CD8-positive, alpha-beta memory T cell (primary cell): Measurements from ENCODE around the gene BOK. TPM values are rescaled to one million over a fixed set of nuclear protein-coding genes. Genes with fewer than 3 reads are reported as not detected.
"Not testable (repeated sequence)": the region's sequence is repeated elsewhere in the genome, so short reads cannot be mapped to it uniquely, and the experiment has no call there.

Experiments
- CTCF ChIA-PET: fragments of 350-600 bp; sonication (Branson Sonifier 250); formaldehyde crosslinking; loops from one replicate; lab custom pipeline; 2021; ENCODE audit warnings: antibody characterized with exemption; lab: Charles Lee
- POLR2A ChIA-PET: fragments of 350-600 bp; sonication (Branson Sonifier 250); formaldehyde crosslinking; loops from one replicate; lab custom pipeline; 2021; ENCODE audit warnings: antibody characterized with exemption; lab: Charles Lee
- DNase-seq, 5 donors: peaks; one replicate each; pipeline versions ENCODE4 v3.0.0 to v3.0.0-alpha.2; 2020 to 2022; ENCODE audit warnings: mixed read lengths in 1 of 5
- H3K27ac ChIP-seq: one replicate; pipeline ENCODE4 v1.7.0; 2013; ENCODE audit warnings: low read depth, mild to moderate bottlenecking, low read length, moderate library complexity
- H3K27me3 ChIP-seq: 2 replicates; pipeline ENCODE4 v1.7.0; 2013; ENCODE audit warnings: low read length, mild to moderate bottlenecking; ENCODE audit not compliant: insufficient read depth, poor library complexity, severe bottlenecking
- H3K36me3 ChIP-seq: 2 replicates; pipeline ENCODE4 v1.7.0; 2013; ENCODE audit warnings: mild to moderate bottlenecking, low read length, moderate library complexity; ENCODE audit not compliant: insufficient read depth
- H3K4me1 ChIP-seq: 2 replicates; pipeline ENCODE4 v1.7.0; 2013; ENCODE audit warnings: mild to moderate bottlenecking, low read length, moderate library complexity; ENCODE audit not compliant: insufficient read depth
- H3K4me3 ChIP-seq: 2 replicates; pipeline ENCODE4 v1.7.0; 2013; ENCODE audit warnings: mild to moderate bottlenecking, low read length
- H3K9me3 ChIP-seq: 2 replicates; pipeline ENCODE4 v1.7.0; 2013; ENCODE audit warnings: mild to moderate bottlenecking, low read length
- H3K27ac Mint-ChIP-seq, 8 donors: one replicate each; pipeline ENCODE4 v1.8.0; 2020 to 2021; ENCODE audit warnings: mixed read lengths in 8 of 8, mild to moderate bottlenecking in 6 of 8, inconsistent platforms in 3 of 8, moderate library complexity in 3 of 8
- H3K27me3 Mint-ChIP-seq, 2 donors: one replicate each; pipeline ENCODE4 v1.8.0; 2020 to 2021; ENCODE audit warnings: mixed read lengths in 2 of 2, mild to moderate bottlenecking in 1 of 2, moderate library complexity in 1 of 2
- H3K36me3 Mint-ChIP-seq, 3 donors: one replicate each; pipeline ENCODE4 v1.8.0; 2020 to 2021; ENCODE audit warnings: mixed read lengths in 3 of 3, inconsistent platforms in 1 of 3, mild to moderate bottlenecking in 1 of 3
- H3K4me1 Mint-ChIP-seq, 3 donors: one replicate each; pipeline ENCODE4 v1.8.0; 2020 to 2021; ENCODE audit warnings: mixed read lengths in 3 of 3, inconsistent platforms in 1 of 3, mild to moderate bottlenecking in 1 of 3
- H3K4me3 Mint-ChIP-seq, 7 donors: one replicate each; pipeline ENCODE4 v1.8.0; 2020 to 2021; ENCODE audit warnings: mixed read lengths in 7 of 7, mild to moderate bottlenecking in 6 of 7, moderate library complexity in 4 of 7, inconsistent platforms in 2 of 7
- H3K9me3 Mint-ChIP-seq, 5 donors: one replicate each; pipeline ENCODE4 v1.8.0; 2020 to 2022; ENCODE audit warnings: mixed read lengths in 5 of 5, mild to moderate bottlenecking in 3 of 5, moderate library complexity in 2 of 5, inconsistent platforms in 1 of 5
- polyA plus RNA-seq: library from polyadenylated mRNA; unstranded; fragments of 300-500 nt; fragmentation: Illumina TruSeq; gene quantifications from one replicate; pipeline ENCODE4 v1.2.3, GENCODE V29; 2021
- total RNA-seq, 2 experiments: library from RNA; stranded (reverse); gene quantifications; one replicate each; pipeline ENCODE4 v1.2.3, GENCODE V29; 2021

The BOK gene
- total and polyA plus RNA-seq, 3 experiments from 2014 or later = not detected

DNA sequence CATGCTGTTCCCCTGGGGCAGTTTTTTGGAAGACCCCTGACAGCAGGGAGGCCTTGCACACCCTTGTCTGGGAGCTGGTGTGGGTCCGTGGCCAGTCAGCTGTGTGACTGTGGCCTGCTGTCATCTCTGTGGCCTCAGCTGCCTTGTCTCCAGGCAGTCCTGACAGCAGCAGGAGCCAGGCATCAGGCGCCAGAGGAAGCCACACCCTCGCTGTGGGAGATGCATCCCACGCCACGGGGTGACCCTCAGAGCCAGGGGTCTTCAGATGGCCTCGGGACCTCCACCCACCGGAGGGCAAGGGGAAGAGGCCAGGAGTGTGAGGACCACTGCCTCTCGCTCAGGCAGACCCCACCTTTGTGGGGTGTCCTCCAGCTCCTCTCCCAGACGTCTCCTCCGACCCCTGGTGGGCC is 5.0 kb downstream of the BOK start:
- POLR2A ChIA-PET = no interaction called here

DNA sequence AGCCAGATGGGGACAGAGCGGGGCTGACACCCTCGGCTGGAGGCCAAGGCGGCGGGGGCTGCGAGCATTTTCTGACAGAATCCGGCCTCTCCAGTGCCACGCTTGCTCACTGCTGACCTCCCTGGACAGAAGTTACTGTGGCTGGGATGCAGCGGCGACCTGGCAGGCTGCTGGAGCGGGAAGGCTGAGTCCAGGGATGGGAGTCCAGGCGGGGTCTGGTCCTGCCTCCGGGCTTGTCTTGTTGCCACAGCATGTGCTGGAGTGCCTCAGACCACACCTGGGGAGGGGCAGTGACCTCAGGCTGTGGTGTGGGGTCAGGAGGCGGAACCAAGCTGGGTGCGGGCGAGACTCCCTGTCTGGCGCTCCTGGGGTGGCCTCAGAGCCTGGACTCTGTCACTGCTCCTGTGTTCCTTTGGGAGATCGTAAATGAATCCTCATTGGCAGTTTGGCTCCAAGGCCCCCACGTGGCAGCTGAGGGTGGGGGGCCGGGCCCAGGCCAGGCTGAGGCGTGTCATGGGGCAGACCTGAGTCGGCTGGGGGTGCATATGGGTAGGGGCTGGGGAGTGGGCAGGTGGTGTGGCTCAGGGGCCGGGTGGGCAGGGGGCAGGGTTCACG is 5.5 kb downstream of the BOK start:
- POLR2A ChIA-PET = no interaction called here
- Mint-ChIP-seq H3K27ac (no peak overlapping the region), H3K27me3 (peaks cover 10 to 17% of the 10 kb centered on the region in 2 donors), H3K36me3 (no peaks in the 10 kb centered on the region), H3K9me3 (no peaks in the 10 kb centered on the region), H3K4me3 (no peak overlapping the region), H3K4me1 (peaks cover 2 to 9% (median 5%) of the 10 kb centered on the region in 3 donors)
- Histone ChIP-seq H3K36me3 (no peaks in the 10 kb centered on the region), H3K27me3 (peaks cover 4% of the 10 kb centered on the region), H3K4me1 (no peaks in the 10 kb centered on the region), H3K9me3 (no peaks in the 10 kb centered on the region), H3K4me3 (no peak overlapping the region), H3K27ac (no peak overlapping the region)
- CTCF ChIA-PET = no interaction called here
- DNase-seq = peak in 1 of 5 donors; percentile 42

More for the DNA sequence above, 5.0 kb downstream of the BOK start:
- Mint-ChIP-seq H3K36me3 (no peaks in the 10 kb centered on the region), H3K27ac (no peak overlapping the region), H3K27me3 (peaks cover 10 to 17% of the 10 kb centered on the region in 2 donors), H3K4me1 (peaks cover 2 to 9% (median 5%) of the 10 kb centered on the region in 3 donors), H3K9me3 (no peaks in the 10 kb centered on the region), H3K4me3 (no peak overlapping the region)
- peaks cover 4% of the 10 kb centered on the region for H3K27me3 ChIP-seq
- H3K9me3 ChIP-seq = no peaks in the 10 kb centered on the region
- H3K4me3 ChIP-seq = no peak overlapping the region
- no peaks in the 10 kb centered on the region for H3K4me1 ChIP-seq
- CTCF ChIA-PET = no interaction called here
- H3K27ac ChIP-seq = no peak overlapping the region
- no peaks in the 10 kb centered on the region for H3K36me3 ChIP-seq
- peak in 1 of 5 donors; percentile 14 for DNase-seq

DNA sequence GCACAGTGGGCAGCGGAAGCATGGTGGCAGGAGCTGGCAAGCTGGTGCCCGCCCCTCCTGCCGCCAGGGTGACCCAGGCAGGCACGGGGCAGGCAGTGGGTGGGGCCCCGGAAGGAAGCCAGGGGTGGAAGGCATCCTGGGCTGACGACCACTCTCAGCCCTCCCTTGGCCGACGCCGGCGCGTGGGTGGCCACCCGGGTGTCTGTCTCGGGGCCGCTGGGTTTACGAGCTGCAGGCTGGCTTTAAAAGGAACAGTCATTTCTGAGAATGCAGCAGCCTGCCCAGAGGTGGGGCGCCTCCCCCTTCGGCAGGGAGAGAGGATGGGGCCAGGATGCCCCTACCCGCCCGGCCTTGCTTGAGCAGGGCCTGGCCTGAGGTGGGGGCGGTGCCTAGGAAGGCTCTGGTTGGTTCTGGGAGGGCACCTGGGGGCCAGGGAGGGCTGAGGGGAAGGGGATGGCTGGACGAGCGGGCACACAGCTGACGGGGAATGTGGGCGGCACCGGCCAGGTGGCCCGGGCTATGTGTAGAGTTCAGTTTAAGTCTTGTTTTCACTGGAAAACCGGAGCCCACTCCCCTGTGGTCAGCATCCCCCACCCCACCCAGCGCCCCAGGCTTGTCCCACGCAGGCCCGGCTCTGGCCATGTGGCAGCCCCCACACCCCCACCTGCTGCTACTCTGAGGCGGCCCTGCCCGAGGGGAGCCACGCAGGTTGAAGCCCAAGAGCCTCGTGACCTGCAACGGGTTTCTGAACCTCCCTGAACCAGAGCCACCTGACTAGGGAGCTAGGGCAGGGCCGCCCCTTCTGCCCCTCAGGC is 6.3 kb downstream of the BOK start:
- peak in 1 of 5 donors; percentile 41 for DNase-seq

DNA sequence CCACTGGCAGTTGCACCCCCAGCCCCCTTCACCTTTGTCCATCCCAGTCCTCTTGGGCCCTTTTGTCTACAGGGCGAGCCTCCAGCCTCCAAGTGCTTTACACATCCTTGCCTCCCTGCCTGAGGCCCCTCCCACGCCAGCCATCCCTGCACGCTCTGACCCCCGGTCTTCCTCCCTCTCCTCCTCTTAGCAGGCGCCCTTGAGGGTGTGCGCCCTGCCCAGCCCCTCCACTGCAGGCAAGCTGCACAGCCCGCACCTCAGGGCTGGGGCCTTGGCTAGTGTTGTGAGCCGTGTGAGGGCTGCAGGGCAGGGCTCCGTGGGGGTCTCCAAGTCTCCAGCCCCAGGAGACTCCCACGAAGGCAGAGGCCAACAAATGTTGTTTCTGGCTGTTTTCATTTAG is 6.9 kb downstream of the BOK start:
- H3K27ac Mint-ChIP-seq = no peak overlapping the region
- Histone ChIP-seq H3K27ac (no peak overlapping the region), H3K9me3 (no peaks in the 10 kb centered on the region), H3K36me3 (no peaks in the 10 kb centered on the region), H3K4me3 (no peak overlapping the region), H3K4me1 (no peaks in the 10 kb centered on the region), H3K27me3 (no peaks in the 10 kb centered on the region)
- peaks cover 4 to 9% of the 10 kb centered on the region in 2 donors for H3K27me3 Mint-ChIP-seq
- no peak overlapping the region for H3K4me3 Mint-ChIP-seq
- no peaks in the 10 kb centered on the region for H3K36me3 Mint-ChIP-seq
- ChIA-PET POLR2A (no interaction called here), CTCF (no interaction called here)
- peaks cover 0 to under 1% (median 0%) of the 10 kb centered on the region in 3 donors for H3K4me1 Mint-ChIP-seq
- peak in 1 of 5 donors; percentile 29 for DNase-seq
- H3K9me3 Mint-ChIP-seq = no peaks in the 10 kb centered on the region

More for the DNA sequence above, 6.3 kb downstream of the BOK start:
- no peaks in the 10 kb centered on the region for H3K36me3 Mint-ChIP-seq
- no peaks in the 10 kb centered on the region for H3K4me1 ChIP-seq
- H3K9me3 Mint-ChIP-seq = no peaks in the 10 kb centered on the region
- ChIA-PET POLR2A (no interaction called here), CTCF (no interaction called here)
- H3K27ac ChIP-seq = no peak overlapping the region
- H3K9me3 ChIP-seq = no peaks in the 10 kb centered on the region
- peaks cover 9 to 15% of the 10 kb centered on the region in 2 donors for H3K27me3 Mint-ChIP-seq
- H3K27me3 ChIP-seq = peaks cover 3% of the 10 kb centered on the region
- no peak overlapping the region for H3K27ac Mint-ChIP-seq
- H3K36me3 ChIP-seq = no peaks in the 10 kb centered on the region
- H3K4me3 Mint-ChIP-seq = no peak overlapping the region
- H3K4me3 ChIP-seq = no peak overlapping the region
- H3K4me1 Mint-ChIP-seq = peaks cover 1 to 7% (median 3%) of the 10 kb centered on the region in 3 donors

DNA sequence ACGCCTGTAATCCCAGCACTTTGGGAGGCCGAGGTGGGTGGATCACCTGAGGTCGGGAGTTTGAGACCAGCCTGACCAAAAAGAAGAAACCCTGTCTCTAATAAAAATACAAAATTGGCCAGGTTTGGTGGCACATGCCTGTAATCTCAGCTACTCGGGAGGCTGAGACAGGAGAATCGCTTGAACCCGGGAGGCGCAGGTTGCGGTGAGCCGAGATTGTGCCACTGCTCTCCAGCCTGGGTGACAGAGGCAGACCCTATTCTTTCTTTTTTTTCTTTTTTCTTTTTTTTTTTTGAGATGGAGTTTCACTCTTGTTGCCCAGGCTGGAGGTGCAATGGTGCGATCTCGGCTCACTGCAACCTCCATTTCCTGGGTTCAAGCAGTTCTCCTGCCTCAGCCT is 7.5 kb downstream of the BOK start:
- H3K9me3 ChIP-seq, H3K27ac ChIP-seq, H3K4me3 Mint-ChIP-seq, H3K27me3 ChIP-seq, H3K9me3 Mint-ChIP-seq, H3K27ac Mint-ChIP-seq, H3K36me3 ChIP-seq, H3K4me3 ChIP-seq, POLR2A ChIA-PET, H3K36me3 Mint-ChIP-seq, H3K4me1 ChIP-seq, CTCF ChIA-PET, H3K27me3 Mint-ChIP-seq, H3K4me1 Mint-ChIP-seq: not testable (repeated sequence)
- peak in 1 of 5 donors; percentile 9 for DNase-seq

DNA sequence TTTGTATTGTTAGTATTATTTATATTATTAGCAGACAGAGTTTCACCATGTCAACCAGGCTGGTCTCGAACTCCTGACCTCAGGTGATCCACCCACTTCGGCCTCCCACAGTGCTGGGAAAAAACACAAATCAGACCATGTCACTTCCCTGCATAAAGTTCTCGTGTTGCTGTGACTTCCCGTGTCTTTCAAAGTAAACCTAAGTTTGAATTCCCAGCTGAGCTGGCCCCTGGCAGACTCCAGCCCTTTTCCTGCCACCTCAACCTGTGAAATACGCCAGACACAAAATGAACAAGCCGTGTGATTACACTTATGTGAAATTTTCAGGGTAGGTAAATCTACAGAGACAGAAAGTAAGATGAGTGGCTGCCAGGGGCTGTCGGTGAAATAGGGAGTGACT is 7.9 kb downstream of the BOK start:
- no peak overlapping the region for H3K4me3 Mint-ChIP-seq
- peak overlapping the region in 2 of 8 donors; percentile 17 to 66 for H3K27ac Mint-ChIP-seq
- H3K36me3 Mint-ChIP-seq = no peaks in the 10 kb centered on the region
- ChIA-PET POLR2A (no interaction called here), CTCF (no interaction called here)
- no peaks in the 10 kb centered on the region for H3K4me1 ChIP-seq
- peaks cover 0 to 3% (median 0%) of the 10 kb centered on the region in 3 donors for H3K4me1 Mint-ChIP-seq
- no peaks in the 10 kb centered on the region for H3K36me3 ChIP-seq
- peak in 1 of 5 donors; percentile 11 for DNase-seq
- H3K9me3 ChIP-seq = no peaks in the 10 kb centered on the region
- no peaks in the 10 kb centered on the region for H3K27me3 ChIP-seq
- H3K27ac ChIP-seq = no peak overlapping the region
- H3K9me3 Mint-ChIP-seq = no peaks in the 10 kb centered on the region
- H3K4me3 ChIP-seq = no peak overlapping the region
- H3K27me3 Mint-ChIP-seq = peaks cover 2 to 3% of the 10 kb centered on the region in 2 donors

DNA sequence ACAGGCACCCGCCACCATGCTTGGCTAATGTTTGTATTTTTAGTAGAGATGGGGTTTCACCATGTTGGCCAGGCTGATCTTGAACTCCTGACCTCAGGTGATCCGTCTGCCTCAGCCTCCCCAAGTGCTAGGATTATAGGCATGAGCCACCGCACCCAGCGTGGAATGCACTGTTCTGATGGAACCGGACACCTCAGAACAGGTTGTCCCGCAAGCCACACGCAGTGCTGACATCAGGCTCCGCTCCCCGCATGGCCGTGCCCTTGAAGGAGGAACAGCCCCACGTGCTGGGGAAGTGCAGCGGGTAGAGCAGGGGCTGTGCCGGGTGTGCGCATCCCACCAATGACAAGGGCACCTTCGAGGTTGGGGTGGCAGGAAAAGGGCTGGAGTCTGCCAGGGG is 8.7 kb downstream of the BOK start:
- H3K36me3 Mint-ChIP-seq, H3K27me3 Mint-ChIP-seq, H3K4me1 Mint-ChIP-seq, POLR2A ChIA-PET, H3K36me3 ChIP-seq, CTCF ChIA-PET, H3K27ac Mint-ChIP-seq, H3K9me3 ChIP-seq, H3K27ac ChIP-seq, H3K9me3 Mint-ChIP-seq, H3K4me3 Mint-ChIP-seq, H3K27me3 ChIP-seq, H3K4me3 ChIP-seq, H3K4me1 ChIP-seq: not testable (repeated sequence)
- DNase-seq = peak in 1 of 5 donors; percentile 21

DNA sequence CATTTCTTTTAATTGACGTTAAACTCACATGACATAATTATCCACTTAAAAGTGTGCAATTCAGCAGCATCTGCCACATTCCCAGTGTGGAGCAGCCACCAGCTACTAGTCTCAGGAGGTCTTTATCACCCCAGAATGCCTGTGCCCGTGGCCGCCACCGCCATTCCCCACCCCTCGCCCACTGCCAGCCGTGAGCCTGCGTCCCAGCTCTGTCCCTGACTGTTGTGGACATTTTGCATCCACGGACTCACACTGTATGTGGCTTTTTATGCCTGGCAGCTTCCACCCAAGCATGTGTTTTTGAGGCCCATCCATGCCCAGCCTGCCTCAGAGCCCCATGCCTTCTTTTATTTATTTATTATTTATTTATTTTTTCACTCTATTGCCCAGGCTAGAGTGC is 9.2 kb downstream of the BOK start:
- H3K9me3 ChIP-seq = no peaks in the 10 kb centered on the region
- no peaks in the 10 kb centered on the region for H3K4me1 ChIP-seq
- peak in 1 of 5 donors; percentile 27 for DNase-seq
- ChIA-PET CTCF (no interaction called here), POLR2A (no interaction called here)
- Mint-ChIP-seq H3K9me3 (no peaks in the 10 kb centered on the region), H3K36me3 (no peaks in the 10 kb centered on the region), H3K4me3 (no peak overlapping the region), H3K27me3 (peaks cover 0 to 2% of the 10 kb centered on the region in 2 donors), H3K27ac (no peak overlapping the region), H3K4me1 (peaks cover 0 to 3% (median 0%) of the 10 kb centered on the region in 3 donors)
- H3K27me3 ChIP-seq = no peaks in the 10 kb centered on the region
- H3K27ac ChIP-seq = no peak overlapping the region
- H3K36me3 ChIP-seq = no peaks in the 10 kb centered on the region
- no peak overlapping the region for H3K4me3 ChIP-seq
